Ovary (tissue), 9 donors: ENCODE measurements around the gene PLXNB2. TPM values are rescaled to one million over a fixed set of nuclear protein-coding genes. Genes with fewer than 3 reads are reported as not detected.
A peak's percentile ranks its signal among the peaks of the same experiment; 100 is the strongest.

ENCODE experiments used
- DNase-seq, 5 donors: peaks; one replicate each; pipeline ENCODE4 v3.0.0-alpha.2; 2019 to 2020
- H3K27ac ChIP-seq, 2 donors: fragments of 200-600 bp; one replicate each; pipeline versions ENCODE4 v1.5.1 to v1.8.0; 2019 to 2022
- H3K27me3 ChIP-seq: fragments of 200-600 bp; one replicate; pipeline ENCODE4 v1.8.0; 2022
- H3K36me3 ChIP-seq: fragments of 200-600 bp; sonication (generic); one replicate; pipeline ENCODE4 v1.5.1; 2019
- H3K4me1 ChIP-seq: one replicate; pipeline ENCODE4 v1.8.1; 2013; ENCODE audit warnings: mild to moderate bottlenecking, moderate library complexity; ENCODE audit not compliant: insufficient read depth
- H3K4me3 ChIP-seq: fragments of 200-600 bp; sonication (generic); one replicate; pipeline ENCODE4 v1.5.1; 2017
- H3K9me3 ChIP-seq, 2 donors: fragments of 200-600 bp in 1 of 2; sonication (generic) in 1 of 2; one replicate each; pipeline versions ENCODE4 v1.5.1 to v1.8.1; 2013 to 2019; ENCODE audit warnings: mild to moderate bottlenecking in 1 of 2, moderate library complexity in 1 of 2
- CTCF ChIP-seq, 3 donors: fragments of 450-650 bp in 2 of 3; fragments of 200-600 bp in 1 of 3; IDR thresholded peaks; one replicate each; pipeline versions ENCODE4 v1.5.1 to v1.8.0; 2016 to 2022; ENCODE audit warnings: antibody characterized with exemption in 3 of 3, mild to moderate bottlenecking in 1 of 3
- EP300 ChIP-seq: sonication (generic); formaldehyde crosslinking; IDR thresholded peaks from one replicate; pipeline ENCODE4 v1.6.1; 2017; ENCODE audit warnings: antibody characterized with exemption
- POLR2A ChIP-seq: fragments of 450-650 bp; IDR thresholded peaks from one replicate; pipeline ENCODE4 v1.6.1; 2017; ENCODE audit warnings: antibody characterized with exemption, mild to moderate bottlenecking, moderate library complexity
- WGBS, 3 donors: extraction: QIAGEN DNeasy Blood & Tissue Kit in 1 of 3; methylation state at CpG; one replicate each; pipeline versions ENCODE4 v1.1.5 to v1.1.7; 2013 to 2017; 5-methylcytosine and 5-hydroxymethylcytosine counted together
- intact Hi-C, 4 donors: fragments of 100-400 bp; cut with DNase I; formaldehyde crosslinking; loops; one replicate each; pipeline versions ENCODE4 v1.11.0 to v1.15.1; 2022 to 2023
- polyA plus RNA-seq, 2 donors: library from polyadenylated mRNA; stranded (reverse); fragments of 200-250 nt in 1 of 2; fragments of 350-450 nt in 1 of 2; fragmentation: Illumina TruSeq in 1 of 2; extraction: RNeasy Lipid Tissue Mini Kit (QIAGEN cat#74804) in 1 of 2; gene quantifications; one replicate each; pipeline ENCODE4 v1.2.3, GENCODE V29; 2013 to 2014
- total RNA-seq, 7 donors: library from RNA; depleted of rRNA in 2 of 7; stranded (reverse); fragments of >200 nt in 2 of 7; fragmentation: NEBNext Ultra II Directional in 3 of 7; extraction: Animal tissue kit (Norgen Biotek cat#: 25700) in 3 of 7; gene quantifications; one replicate each; pipeline versions ENCODE4 v1.1.0 to v1.2.4, GENCODE V29; 2016 to 2023
- donor health status: DM: no; HTN: no; CAD: no; lungs with moderate emphysema.
- donor health status: DM: no; HTN: no; CAD: no.
- donor health status: Bipolar disorder and iron deficiency.
- donor health status: DM: yes; HTN: yes; CAD: no.
- donor health status: DM: no; HTN: no; CAD: no.
- donor health status: DM: yes; HTN: yes; CAD: no.

PLXNB2 gene
- total and polyA plus RNA-seq, 9 donors, result 26.5 to 274 (median 205) TPM

GRCh38 chr22:50250249-50250554 lies 57.2 kb downstream of the PLXNB2 start:
- no peaks in the 10 kb centered on the region for H3K27me3 ChIP-seq
- H3K9me3 ChIP-seq, result no peaks in the 10 kb centered on the region
- TF ChIP-seq CTCF (IDR thresholded peaks at IDR 0.05) (no peak), POLR2A (no peak), EP300 (no peak)
- no peak for DNase-seq
- peak overlapping the region; percentile 57 for H3K4me3 ChIP-seq
- H3K4me1 ChIP-seq, result peaks cover 11% of the 10 kb centered on the region
- H3K36me3 ChIP-seq, result no peaks in the 10 kb centered on the region
- intact Hi-C loops, result loop anchor here in 3 of 4 donors (5.0 to 10.0 kb wide), 2 partner anchors 92 to 275 kb away; partner anchors contain the start of genes PPP6R2 (in 2 of the 3) and SCO2 (in 1 of the 3)
- no peak overlapping the region for H3K27ac ChIP-seq
- 55 to 70% (median 63%) methylated on average over 11 of the region's 11 CpGs for WGBS, 3 donors

- intact Hi-C loops, result loop anchor here (5.0 to 10.0 kb wide), 3 partner anchors 93 to 275 kb away; partner anchors contain the start of genes PPP6R2 (in 2 of the 4), SCO2 (in 2 of the 4), LMF2 (in 1 of the 4) and NCAPH2 (in 1 of the 4)
- no peaks in the 10 kb centered on the region for H3K27me3 ChIP-seq
- no peak for TF ChIP-seq EP300
- TF ChIP-seq POLR2A, result no peak
- TF ChIP-seq CTCF (IDR thresholded peaks at IDR 0.05), result no peak
- H3K27ac ChIP-seq, result no peak overlapping the region
- no peak overlapping the region for H3K4me3 ChIP-seq
- DNase-seq, result peak in 3 of 5 donors; percentile 50 to 52 (median 52)
- no peaks in the 10 kb centered on the region for H3K9me3 ChIP-seq
- WGBS, 3 donors, result 78 to 83% (median 82%) methylated on average over 32 of the region's 32 CpGs
- peaks cover 11% of the 10 kb centered on the region for H3K4me1 ChIP-seq
- H3K36me3 ChIP-seq, result no peaks in the 10 kb centered on the region
Measured at GRCh38 chr22:50249341-50250248, 57.9 kb downstream of the PLXNB2 start.

GRCh38 chr22:50248196-50249081 lies 59.0 kb downstream of the PLXNB2 start:
- no peak overlapping the region for H3K4me3 ChIP-seq
- TF ChIP-seq EP300, result no peak
- no peak for TF ChIP-seq CTCF (IDR thresholded peaks at IDR 0.05)
- TF ChIP-seq POLR2A, result no peak
- peaks cover 14% of the 10 kb centered on the region for H3K4me1 ChIP-seq
- H3K9me3 ChIP-seq, result no peaks in the 10 kb centered on the region
- H3K27me3 ChIP-seq, result no peaks in the 10 kb centered on the region
- H3K36me3 ChIP-seq, result no peaks in the 10 kb centered on the region
- DNase-seq, result peak in 2 of 5 donors; percentile 43 to 44
- intact Hi-C loops, result loop anchor here in 2 of 4 donors (10.0 kb wide), 2 partner anchors 256 to 276 kb away; partner anchors contain the start of genes LMF2 (in 1 of the 2), NCAPH2 (in 1 of the 2) and SCO2 (in 1 of the 2)
- no peak overlapping the region for H3K27ac ChIP-seq
- 77 to 82% (median 82%) methylated on average over 28 to 29 of the region's 29 CpGs for WGBS, 3 donors

- Histone ChIP-seq H3K4me1 (peaks cover 14% of the 10 kb centered on the region), H3K4me3 (no peak overlapping the region), H3K9me3 (no peaks in the 10 kb centered on the region), H3K27ac (no peak overlapping the region), H3K27me3 (no peaks in the 10 kb centered on the region), H3K36me3 (no peaks in the 10 kb centered on the region)
- 39 to 46% (median 42%) methylated on average over 15 to 16 of the region's 16 CpGs for WGBS, 3 donors
- intact Hi-C loops, result loop anchor here in 2 of 4 donors (10.0 kb wide), 2 partner anchors 257 to 277 kb away; partner anchors contain the start of genes LMF2 (in 1 of the 2), NCAPH2 (in 1 of the 2) and SCO2 (in 1 of the 2)
- peak in 2 of 5 donors; percentile 51 to 68 for DNase-seq
- TF ChIP-seq POLR2A (no peak), CTCF (IDR thresholded peaks at IDR 0.05) (no peak), EP300 (no peak)
Measured at GRCh38 chr22:50247748-50248147, 59.7 kb downstream of the PLXNB2 start.
